ENCODE data around the gene IGSF21. TPM values are rescaled to one million over a fixed set of nuclear protein-coding genes. Genes with fewer than 3 reads are reported as not detected.

IGSF21 gene
- total and polyA plus RNA-seq, 10 of the 15 experiments (the other 5 are each of a cell fraction or from before 2014, with no cell fraction given) = 0.03 to 0.49 TPM; not detected in 8

DNA sequence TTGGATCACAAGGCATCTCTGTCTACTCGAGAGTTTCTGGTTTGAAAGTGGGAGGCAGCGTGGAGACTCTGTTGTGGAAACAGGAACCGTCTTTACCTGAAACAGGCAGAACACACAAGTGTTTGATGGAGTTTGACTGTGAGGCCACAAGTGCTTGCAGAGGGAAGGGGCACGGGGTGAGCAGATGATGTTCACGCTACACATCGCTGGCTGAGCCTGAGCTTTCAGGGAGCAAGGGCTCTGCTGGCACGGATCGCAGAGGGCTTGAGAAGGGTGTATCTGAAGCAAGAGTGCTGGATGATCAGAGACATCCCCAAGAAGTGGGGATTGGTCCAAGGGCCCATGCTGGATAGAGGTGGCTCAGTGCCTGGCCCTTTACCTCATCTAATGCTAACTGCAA is 59.3 kb downstream of the IGSF21 start:
- H3K9ac ChIP-seq (ENCODE audit: control insufficient read depth, insufficient read depth, low read length) = no peak overlapping the region
- no peaks in the 10 kb centered on the region for H3K4me1 ChIP-seq (ENCODE audit: control insufficient read depth, insufficient read depth, low read length)
- no peaks in the 10 kb centered on the region for H3K9me3 ChIP-seq (replicated peaks; ENCODE audit: control insufficient read depth, insufficient read depth, low read length)
- 25% methylated on average over 8 of the region's 8 CpGs for WGBS (ENCODE audit: insufficient coverage, insufficient replicate concordance, low lambda C conversion rate, missing lambda C conversion rate)
- H3K4me2 ChIP-seq (ENCODE audit: control insufficient read depth, insufficient read depth) = no peak overlapping the region
- no peak overlapping the region for H2AFZ ChIP-seq (ENCODE audit: control insufficient read depth, low read depth, low read length)
- H3K36me3 ChIP-seq (ENCODE audit: control insufficient read depth in 2 of 2, insufficient read depth in 2 of 2, low read length in 1 of 2) = no peaks in the 10 kb centered on the region
- H3K27me3 ChIP-seq (replicated peaks in 1 of 2; ENCODE audit: control insufficient read depth in 2 of 2, insufficient read depth in 2 of 2, low read length in 1 of 2) = peaks cover 0 to 2% of the 10 kb centered on the region in 2 experiments; a peak in 1 of 4 replicates
- DNase-seq (ENCODE audit: low read depth, low spot score) (no peak), FAIRE-seq (no peak), ATAC-seq (no peak)
- CTCF ChIA-PET = no interaction called here
- H3K79me2 ChIP-seq (ENCODE audit: control insufficient read depth, insufficient read depth, low read length) = no peaks in the 10 kb centered on the region
- SMC1A ChIA-PET (ENCODE audit: uncharacterized antibody, unreplicated experiment) = no interaction called here
- H3K4me3 ChIP-seq = no peak overlapping the region
- no TSS peak for BruUV-seq (replicated peaks)
- in situ Hi-C loops (cut with MboI) = no loop called here
- H4K20me1 ChIP-seq (ENCODE audit: control insufficient read depth, insufficient read depth) = no peaks in the 10 kb centered on the region
- no peak overlapping the region for H3K27ac ChIP-seq (ENCODE audit: control insufficient read depth, insufficient read depth)
- POLR2A ChIA-PET = no interaction called here
- intact Hi-C loops (cut with micrococcal nuclease; ENCODE audit: unreplicated experiment) = no loop called here
- RAD21 ChIA-PET (ENCODE audit: unreplicated experiment) = no interaction called here
- TF ChIP-seq BHLHE40 (IDR thresholded peaks at IDR 0.05; ENCODE audit: borderline replicate concordance in 1 of 2, low read depth in 2 of 2, low read length in 1 of 2) (no peak), ZNF24 (IDR thresholded peaks at IDR 0.05) (no peak), JUNB (IDR thresholded peaks at IDR 0.05) (no peak), FOS (IDR thresholded peaks at IDR 0.05; ENCODE audit: borderline replicate concordance, extremely low read depth, insufficient read length) (no peak), MTA2 (IDR thresholded peaks at IDR 0.05; ENCODE audit: low read depth) (no peak), RUNX3 (IDR thresholded peaks at IDR 0.05; ENCODE audit: low read length) (no peak), SIX5 (IDR thresholded peaks at IDR 0.05; ENCODE audit: low read depth, low read length, severe bottlenecking) (no peak), RAD51 (IDR thresholded peaks at IDR 0.05) (no peak), HDGF (IDR thresholded peaks at IDR 0.05) (no peak), NFYA (IDR thresholded peaks at IDR 0.05; ENCODE audit: borderline replicate concordance, low read depth, low read length) (no peak), BCL11A (IDR thresholded peaks at IDR 0.05; ENCODE audit: low read depth, low read length) (no peak), ZSCAN29 (IDR thresholded peaks at IDR 0.05) (no peak), IKZF2 (IDR thresholded peaks at IDR 0.05) (no peak), ESRRA (IDR thresholded peaks at IDR 0.05; ENCODE audit: low read length) (no peak), PML (IDR thresholded peaks at IDR 0.05; ENCODE audit: low read length) (no peak)
- TF ChIP-seq, protein P1, sequence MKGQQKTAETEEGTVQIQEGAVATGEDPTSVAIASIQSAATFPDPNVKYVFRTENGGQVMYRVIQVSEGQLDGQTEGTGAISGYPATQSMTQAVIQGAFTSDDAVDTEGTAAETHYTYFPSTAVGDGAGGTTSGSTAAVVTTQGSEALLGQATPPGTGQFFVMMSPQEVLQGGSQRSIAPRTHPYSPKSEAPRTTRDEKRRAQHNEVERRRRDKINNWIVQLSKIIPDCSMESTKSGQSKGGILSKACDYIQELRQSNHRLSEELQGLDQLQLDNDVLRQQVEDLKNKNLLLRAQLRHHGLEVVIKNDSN (IDR thresholded peaks at IDR 0.05; ENCODE audit: borderline replicate concordance, extremely low read length, insufficient read depth, low read depth, low read length) = no peak
- TF ChIP-seq, protein P2, sequence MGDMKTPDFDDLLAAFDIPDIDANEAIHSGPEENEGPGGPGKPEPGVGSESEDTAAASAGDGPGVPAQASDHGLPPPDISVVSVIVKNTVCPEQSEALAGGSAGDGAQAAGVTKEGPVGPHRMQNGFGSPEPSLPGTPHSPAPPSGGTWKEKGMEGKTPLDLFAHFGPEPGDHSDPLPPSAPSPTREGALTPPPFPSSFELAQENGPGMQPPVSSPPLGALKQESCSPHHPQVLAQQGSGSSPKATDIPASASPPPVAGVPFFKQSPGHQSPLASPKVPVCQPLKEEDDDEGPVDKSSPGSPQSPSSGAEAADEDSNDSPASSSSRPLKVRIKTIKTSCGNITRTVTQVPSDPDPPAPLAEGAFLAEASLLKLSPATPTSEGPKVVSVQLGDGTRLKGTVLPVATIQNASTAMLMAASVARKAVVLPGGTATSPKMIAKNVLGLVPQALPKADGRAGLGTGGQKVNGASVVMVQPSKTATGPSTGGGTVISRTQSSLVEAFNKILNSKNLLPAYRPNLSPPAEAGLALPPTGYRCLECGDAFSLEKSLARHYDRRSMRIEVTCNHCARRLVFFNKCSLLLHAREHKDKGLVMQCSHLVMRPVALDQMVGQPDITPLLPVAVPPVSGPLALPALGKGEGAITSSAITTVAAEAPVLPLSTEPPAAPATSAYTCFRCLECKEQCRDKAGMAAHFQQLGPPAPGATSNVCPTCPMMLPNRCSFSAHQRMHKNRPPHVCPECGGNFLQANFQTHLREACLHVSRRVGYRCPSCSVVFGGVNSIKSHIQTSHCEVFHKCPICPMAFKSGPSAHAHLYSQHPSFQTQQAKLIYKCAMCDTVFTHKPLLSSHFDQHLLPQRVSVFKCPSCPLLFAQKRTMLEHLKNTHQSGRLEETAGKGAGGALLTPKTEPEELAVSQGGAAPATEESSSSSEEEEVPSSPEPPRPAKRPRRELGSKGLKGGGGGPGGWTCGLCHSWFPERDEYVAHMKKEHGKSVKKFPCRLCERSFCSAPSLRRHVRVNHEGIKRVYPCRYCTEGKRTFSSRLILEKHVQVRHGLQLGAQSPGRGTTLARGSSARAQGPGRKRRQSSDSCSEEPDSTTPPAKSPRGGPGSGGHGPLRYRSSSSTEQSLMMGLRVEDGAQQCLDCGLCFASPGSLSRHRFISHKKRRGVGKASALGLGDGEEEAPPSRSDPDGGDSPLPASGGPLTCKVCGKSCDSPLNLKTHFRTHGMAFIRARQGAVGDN (IDR thresholded peaks at IDR 0.05) = no peak
- TF ChIP-seq, protein P3, sequence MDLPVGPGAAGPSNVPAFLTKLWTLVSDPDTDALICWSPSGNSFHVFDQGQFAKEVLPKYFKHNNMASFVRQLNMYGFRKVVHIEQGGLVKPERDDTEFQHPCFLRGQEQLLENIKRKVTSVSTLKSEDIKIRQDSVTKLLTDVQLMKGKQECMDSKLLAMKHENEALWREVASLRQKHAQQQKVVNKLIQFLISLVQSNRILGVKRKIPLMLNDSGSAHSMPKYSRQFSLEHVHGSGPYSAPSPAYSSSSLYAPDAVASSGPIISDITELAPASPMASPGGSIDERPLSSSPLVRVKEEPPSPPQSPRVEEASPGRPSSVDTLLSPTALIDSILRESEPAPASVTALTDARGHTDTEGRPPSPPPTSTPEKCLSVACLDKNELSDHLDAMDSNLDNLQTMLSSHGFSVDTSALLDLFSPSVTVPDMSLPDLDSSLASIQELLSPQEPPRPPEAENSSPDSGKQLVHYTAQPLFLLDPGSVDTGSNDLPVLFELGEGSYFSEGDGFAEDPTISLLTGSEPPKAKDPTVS (IDR thresholded peaks at IDR 0.05; ENCODE audit: low read depth, low read length) = no peak
- TF ChIP-seq, protein P4, sequence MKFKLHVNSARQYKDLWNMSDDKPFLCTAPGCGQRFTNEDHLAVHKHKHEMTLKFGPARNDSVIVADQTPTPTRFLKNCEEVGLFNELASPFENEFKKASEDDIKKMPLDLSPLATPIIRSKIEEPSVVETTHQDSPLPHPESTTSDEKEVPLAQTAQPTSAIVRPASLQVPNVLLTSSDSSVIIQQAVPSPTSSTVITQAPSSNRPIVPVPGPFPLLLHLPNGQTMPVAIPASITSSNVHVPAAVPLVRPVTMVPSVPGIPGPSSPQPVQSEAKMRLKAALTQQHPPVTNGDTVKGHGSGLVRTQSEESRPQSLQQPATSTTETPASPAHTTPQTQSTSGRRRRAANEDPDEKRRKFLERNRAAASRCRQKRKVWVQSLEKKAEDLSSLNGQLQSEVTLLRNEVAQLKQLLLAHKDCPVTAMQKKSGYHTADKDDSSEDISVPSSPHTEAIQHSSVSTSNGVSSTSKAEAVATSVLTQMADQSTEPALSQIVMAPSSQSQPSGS (IDR thresholded peaks at IDR 0.05; ENCODE audit: low read length) = no peak

Measured in GM12878 (cell line).